HTR-8/SVneo (cell line): ENCODE data around the gene EPHA4.

ENCODE experiments used
- DNase-seq: peaks from one replicate; pipeline ENCODE4 v3.0.0; 2011; ENCODE audit warnings: low spot score, mixed read lengths; ENCODE audit not compliant: insufficient read length
- FAIRE-seq: peaks from 2 replicates; lab custom pipeline; 2011; peaks lifted over from hg19 to GRCh38; lab: Jason Lieb, UNC

Gene EPHA4

DNA sequence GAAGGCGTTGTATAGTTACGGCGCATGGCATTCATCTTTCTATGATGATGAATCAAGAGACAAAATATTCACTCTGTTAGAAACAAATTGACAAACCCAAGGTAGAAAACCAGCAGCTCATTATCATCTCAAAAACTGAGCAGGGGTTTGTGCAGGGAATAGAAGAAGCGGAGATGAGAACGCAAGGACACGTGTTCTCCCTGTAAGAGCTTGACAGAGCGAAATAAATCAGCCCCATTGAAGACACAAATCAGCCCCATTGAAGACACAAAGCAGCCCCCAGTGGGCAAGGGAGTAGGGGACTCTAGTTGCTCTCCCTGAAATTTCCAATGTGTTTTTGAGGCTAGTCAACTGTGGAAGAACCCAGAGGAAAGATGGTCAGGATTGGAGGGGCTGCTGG lies 199.2 kb downstream of the EPHA4 start:
- no peak for DNase-seq
- no peak for FAIRE-seq

DNA sequence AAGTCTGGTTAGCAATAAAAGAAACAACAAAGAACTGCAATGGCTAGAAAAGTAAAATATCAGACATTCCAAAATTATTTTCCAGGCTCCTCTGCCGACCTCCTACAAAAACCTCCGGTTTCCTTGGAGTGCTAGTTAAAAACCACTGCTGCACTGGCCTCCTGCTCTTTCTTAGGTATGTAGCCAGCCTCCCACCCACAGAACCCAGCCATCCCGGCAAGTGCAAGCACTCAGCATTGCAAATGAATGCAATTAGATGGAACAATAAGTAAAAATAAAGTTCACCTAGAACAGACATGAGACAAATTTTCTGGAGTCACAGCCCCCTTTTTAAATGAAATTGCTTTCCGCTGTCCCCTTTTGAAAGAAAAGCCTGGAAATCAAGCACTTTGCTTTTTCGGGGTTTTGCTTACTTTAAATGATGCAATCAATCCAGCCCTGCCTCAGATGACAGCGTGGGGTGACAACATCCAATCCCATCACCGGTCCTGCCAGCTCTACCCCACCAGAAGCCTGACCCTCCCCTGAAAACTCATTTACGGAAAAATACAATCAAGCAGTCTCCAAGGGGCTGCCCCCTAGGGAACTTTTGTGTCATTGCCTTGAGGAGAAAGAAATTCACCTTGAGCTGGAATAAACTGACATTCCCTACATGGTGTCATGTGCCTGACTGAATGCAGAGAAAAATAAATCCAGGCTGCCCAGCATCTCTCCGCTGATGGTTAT lies 199.8 kb downstream of the EPHA4 start:
- DNase-seq (no peak), FAIRE-seq (no peak)

DNA sequence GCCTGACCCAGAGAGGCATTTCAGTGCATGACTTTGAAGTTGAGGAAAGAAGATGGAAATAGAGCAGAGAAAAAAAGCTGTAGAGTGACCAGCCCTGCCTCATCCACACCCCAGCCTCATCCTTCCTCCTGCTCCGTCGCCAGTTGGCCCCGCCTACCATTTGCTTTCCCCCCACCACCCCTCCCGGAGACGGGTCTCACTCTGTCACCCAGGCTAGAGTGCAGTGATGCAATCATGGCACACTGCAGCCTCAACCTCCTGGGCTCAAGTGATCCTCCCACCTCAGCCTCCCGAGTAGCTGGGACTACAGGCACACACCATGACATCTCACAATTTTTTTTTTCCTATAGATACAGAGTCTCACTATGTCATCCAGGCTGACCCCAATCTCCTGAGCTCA lies 200.8 kb downstream of the EPHA4 start:
- FAIRE-seq (no peak), DNase-seq (no peak)

DNA sequence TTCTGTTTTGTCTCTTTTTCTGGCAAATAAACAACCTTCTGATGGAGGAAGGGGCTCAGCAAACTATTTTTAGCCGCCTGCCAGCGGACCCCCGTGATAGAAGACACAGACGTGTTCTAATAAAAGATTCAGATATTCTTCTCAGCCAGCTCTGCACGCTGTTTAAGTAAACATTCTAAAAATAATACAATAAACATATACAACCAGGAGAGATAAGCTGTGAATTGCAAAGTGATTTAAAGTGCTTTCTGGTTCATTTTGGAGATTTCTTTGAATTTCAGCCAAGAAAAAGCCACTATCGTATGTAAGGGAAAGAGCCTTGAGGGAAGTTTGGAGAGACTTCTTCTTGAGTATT lies 201.3 kb downstream of the EPHA4 start:
- no peak for DNase-seq
- no peak for FAIRE-seq

DNA sequence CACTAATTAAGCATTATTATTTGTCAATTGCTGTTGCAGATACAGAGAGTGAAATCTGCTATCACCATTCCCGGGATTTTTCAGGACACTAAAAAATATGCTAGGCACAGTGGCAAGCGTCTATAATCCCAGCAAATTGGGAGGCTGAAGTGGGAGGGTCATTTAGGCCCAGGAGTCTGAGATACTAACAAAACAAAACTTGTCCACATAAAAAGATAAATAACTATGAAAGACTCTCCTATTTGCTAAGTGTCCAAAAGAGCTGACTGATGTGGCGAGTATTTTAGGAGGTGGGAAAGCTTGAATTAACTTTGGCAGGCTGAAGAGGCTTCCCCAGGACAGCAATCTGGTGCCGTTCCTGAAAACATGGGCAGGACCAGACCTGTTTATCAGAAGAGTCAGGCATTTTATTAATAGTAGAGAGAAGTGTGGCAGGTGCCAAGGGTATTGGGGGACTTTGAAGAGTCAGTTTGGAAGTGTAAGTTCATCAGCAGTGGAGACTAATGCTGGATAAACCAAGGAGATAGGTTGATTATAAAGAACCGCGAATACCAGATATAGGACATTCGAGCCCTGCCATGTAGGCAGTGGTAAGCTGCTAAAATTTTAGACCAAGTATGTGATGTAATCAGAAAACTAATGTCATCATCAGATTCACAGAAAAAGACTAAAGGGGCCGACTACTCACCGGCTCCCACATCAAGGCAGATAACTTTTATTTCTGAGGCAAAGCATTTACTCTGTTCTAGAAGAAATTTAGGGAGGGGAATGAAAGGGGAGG lies 201.8 kb downstream of the EPHA4 start:
- DNase-seq, result no peak
- no peak for FAIRE-seq
